ENCODE data around the gene KRTAP5-1.

Gene KRTAP5-1

GRCh38 chr11:1558775-1559110 is 26.3 kb downstream of the KRTAP5-1 start:
- no peak for DNase-seq

GRCh38 chr11:1557904-1558774 is 26.9 kb downstream of the KRTAP5-1 start:
- no peak for DNase-seq

- no peak for DNase-seq
Observed at GRCh38 chr11:1557051-1557884, 27.8 kb downstream of the KRTAP5-1 start.

- DNase-seq: no peak
Observed at GRCh38 chr11:1556278-1556902, 28.7 kb downstream of the KRTAP5-1 start.

- DNase-seq: no peak
Observed at GRCh38 chr11:1555713-1556153, 29.4 kb downstream of the KRTAP5-1 start.

- DNase-seq: no peak
Observed at GRCh38 chr11:1554981-1555712, 29.9 kb downstream of the KRTAP5-1 start.

- DNase-seq: no peak
Observed at GRCh38 chr11:1553808-1554594, 31.1 kb downstream of the KRTAP5-1 start.

GRCh38 chr11:1549338-1550330 is 35.4 kb downstream of the KRTAP5-1 start:
- peak; percentile 43 to 65 for DNase-seq

- DNase-seq: no peak
Observed at GRCh38 chr11:1548221-1549070, 36.6 kb downstream of the KRTAP5-1 start.

- no peak for DNase-seq
Observed at GRCh38 chr11:1547467-1548098, 37.5 kb downstream of the KRTAP5-1 start.

GRCh38 chr11:1546536-1547466 is 38.3 kb downstream of the KRTAP5-1 start:
- DNase-seq: peak in 1 of 2 donors; percentile 32

GRCh38 chr11:1546077-1546535 is 39.0 kb downstream of the KRTAP5-1 start:
- DNase-seq: no peak

GRCh38 chr11:1545432-1545831 is 39.7 kb downstream of the KRTAP5-1 start:
- no peak for DNase-seq

GRCh38 chr11:1544536-1544935 is 40.5 kb downstream of the KRTAP5-1 start:
- no peak for DNase-seq

- no peak for DNase-seq
Observed at GRCh38 chr11:1543606-1544263, 41.3 kb downstream of the KRTAP5-1 start.

GRCh38 chr11:1542267-1542666 is 42.8 kb downstream of the KRTAP5-1 start:
- DNase-seq: no peak

All from hippocampal formation (tissue), 2 donors.